Keratinocyte (primary cell): ENCODE results near the gene TMEM63B.

Source experiments
- CTCF ChIP-seq, 3 experiments: IDR thresholded peaks in 1 of 3; conservative IDR thresholded peaks in 1 of 3; optimal IDR thresholded peaks in 1 of 3; 2 replicates in 2 of 3; 3 replicates in 1 of 3; pipeline versions ENCODE3 to v1.5.1; 2011; ENCODE audit warnings: low read length in 3 of 3, mild to moderate bottlenecking in 3 of 3, moderate library complexity in 2 of 3, control low read depth in 1 of 3, inconsistent platforms in 1 of 3; ENCODE audit not compliant: insufficient read depth in 2 of 3; ENCODE audit errors: extremely low read depth in 1 of 3
- EZH2 ChIP-seq: IDR thresholded peaks from one replicate; pipeline ENCODE4 v1.6.1; 2012; ENCODE audit warnings: inconsistent platforms, mild to moderate bottlenecking, low read length, moderate library complexity

- TF ChIP-seq CTCF (optimal IDR thresholded peaks at IDR 0.05 in 1 of 3, IDR thresholded peaks at IDR 0.05 in 1 of 3, conservative IDR thresholded peaks at IDR 0.05 in 1 of 3; ENCODE audit: extremely low read depth in 1 of 3, insufficient read depth in 2 of 3, low read length in 3 of 3) (no peak), EZH2 (no peak)
Measured at GRCh38 chr6:44122801-44123200, 4.6 kb upstream of the TMEM63B start.
